ENCODE measurements around the gene SOSTDC1.
A peak's percentile ranks its signal among the peaks of the same experiment; 100 is the strongest.
"Not testable (repeated sequence)": the region's sequence is repeated elsewhere in the genome, so short reads cannot be mapped to it uniquely, and the experiment has no call there.

The SOSTDC1 gene

GRCh38 chr7:16465469-16466361 lies at the start of gene SOSTDC1:
SOSTDC1 (minus strand) TSS chr7:16465738; CDS start chr7:16465668, 70 bp downstream.
- no peak for DNase-seq

GRCh38 chr7:16514729-16515128 lies 49.2 kb upstream of the SOSTDC1 start:
- DNase-seq = no peak

- no peak for DNase-seq
Observed at GRCh38 chr7:16514271-16514670, 48.7 kb upstream of the SOSTDC1 start.

- DNase-seq = no peak
Observed at GRCh38 chr7:16512097-16512496, 46.6 kb upstream of the SOSTDC1 start.

GRCh38 chr7:16511314-16511713 lies 45.8 kb upstream of the SOSTDC1 start:
- DNase-seq = no peak

- DNase-seq = no peak
Observed at GRCh38 chr7:16509829-16510228, 44.3 kb upstream of the SOSTDC1 start.

- DNase-seq = not testable (repeated sequence)
Observed at GRCh38 chr7:16506422-16506821, 40.9 kb upstream of the SOSTDC1 start.

GRCh38 chr7:16504019-16504418 lies 38.5 kb upstream of the SOSTDC1 start:
- DNase-seq = no peak

GRCh38 chr7:16502303-16502702 lies 36.8 kb upstream of the SOSTDC1 start:
- DNase-seq = no peak

- DNase-seq = no peak
Observed at GRCh38 chr7:16498122-16498521, 32.6 kb upstream of the SOSTDC1 start.

- DNase-seq = no peak
Observed at GRCh38 chr7:16494955-16495719, 29.6 kb upstream of the SOSTDC1 start.

GRCh38 chr7:16494551-16494950 lies 29.0 kb upstream of the SOSTDC1 start:
- DNase-seq = no peak

GRCh38 chr7:16493266-16493665 lies 27.7 kb upstream of the SOSTDC1 start:
- DNase-seq = no peak

GRCh38 chr7:16492513-16493062 lies 27.1 kb upstream of the SOSTDC1 start:
- no peak for DNase-seq

GRCh38 chr7:16491148-16491547 lies 25.6 kb upstream of the SOSTDC1 start:
- DNase-seq = no peak

GRCh38 chr7:16484453-16485158 lies 19.1 kb upstream of the SOSTDC1 start:
- DNase-seq = peak; percentile 29

GRCh38 chr7:16479591-16479990 lies 14.1 kb upstream of the SOSTDC1 start:
- DNase-seq = no peak

- DNase-seq = no peak
Observed at GRCh38 chr7:16479161-16479560, 13.6 kb upstream of the SOSTDC1 start.

GRCh38 chr7:16471933-16472332 lies 6.4 kb upstream of the SOSTDC1 start:
- DNase-seq = no peak

- DNase-seq = no peak
Observed at GRCh38 chr7:16463949-16464715, 1.4 kb downstream of the SOSTDC1 start.

GRCh38 chr7:16463520-16463919 lies 2.0 kb downstream of the SOSTDC1 start:
- no peak for DNase-seq

GRCh38 chr7:16462431-16462889 lies 3.1 kb downstream of the SOSTDC1 start:
- no peak for DNase-seq
